Activated T-cell treated with anti-CD3 and anti-CD28 coated beads, Interleukin-2, amount 50 U/mL, for 72 hours (primary cell): ENCODE measurements around the gene AGAP1. TPM values are rescaled to one million over a fixed set of nuclear protein-coding genes. Genes with fewer than 3 reads are reported as not detected.

Experiments used
- ATAC-seq, 2 donors: fragments of 150-1000 bp; cut with Tn5 transposase; replicated peaks in 1 of 2; 2 replicates each; pipeline ENCODE4 v1.10.0; 2021; ENCODE audit warnings: moderate library complexity in 2 of 2, mild to moderate bottlenecking in 1 of 2
- DNase-seq, 2 donors: peaks; one replicate each; pipeline ENCODE4 v3.0.0; 2021 to 2022; ENCODE audit warnings: mixed read lengths in 1 of 2
- H3K27ac Mint-ChIP-seq: one replicate; pipeline ENCODE4 v1.8.0; 2022; ENCODE audit warnings: mild to moderate bottlenecking, moderate library complexity, mixed read lengths
- H3K27me3 Mint-ChIP-seq: one replicate; pipeline ENCODE4 v1.8.0; 2022; ENCODE audit warnings: low read depth, mixed read lengths
- H3K36me3 Mint-ChIP-seq, 2 donors: one replicate each; pipeline ENCODE4 v1.8.0; 2022; ENCODE audit warnings: mixed read lengths in 2 of 2, mild to moderate bottlenecking in 1 of 2; ENCODE audit not compliant: insufficient read depth in 2 of 2
- H3K4me1 Mint-ChIP-seq: one replicate; pipeline ENCODE4 v1.8.0; 2022; ENCODE audit warnings: low read depth, mixed read lengths
- H3K4me3 Mint-ChIP-seq, 2 donors: one replicate each; pipeline ENCODE4 v1.8.0; 2022; ENCODE audit warnings: mild to moderate bottlenecking in 2 of 2, mixed read lengths in 2 of 2, moderate library complexity in 2 of 2
- H3K9me3 Mint-ChIP-seq, 2 donors: one replicate each; pipeline ENCODE4 v1.8.0; 2022; ENCODE audit warnings: mixed read lengths in 2 of 2
- total RNA-seq, 2 donors: library from RNA; stranded (reverse); gene quantifications; one replicate each; pipeline ENCODE4 v1.2.3, GENCODE V29; 2022

The AGAP1 gene
- total RNA-seq, 2 donors from 2014 or later = 0.74 to 2.9 TPM

DNA sequence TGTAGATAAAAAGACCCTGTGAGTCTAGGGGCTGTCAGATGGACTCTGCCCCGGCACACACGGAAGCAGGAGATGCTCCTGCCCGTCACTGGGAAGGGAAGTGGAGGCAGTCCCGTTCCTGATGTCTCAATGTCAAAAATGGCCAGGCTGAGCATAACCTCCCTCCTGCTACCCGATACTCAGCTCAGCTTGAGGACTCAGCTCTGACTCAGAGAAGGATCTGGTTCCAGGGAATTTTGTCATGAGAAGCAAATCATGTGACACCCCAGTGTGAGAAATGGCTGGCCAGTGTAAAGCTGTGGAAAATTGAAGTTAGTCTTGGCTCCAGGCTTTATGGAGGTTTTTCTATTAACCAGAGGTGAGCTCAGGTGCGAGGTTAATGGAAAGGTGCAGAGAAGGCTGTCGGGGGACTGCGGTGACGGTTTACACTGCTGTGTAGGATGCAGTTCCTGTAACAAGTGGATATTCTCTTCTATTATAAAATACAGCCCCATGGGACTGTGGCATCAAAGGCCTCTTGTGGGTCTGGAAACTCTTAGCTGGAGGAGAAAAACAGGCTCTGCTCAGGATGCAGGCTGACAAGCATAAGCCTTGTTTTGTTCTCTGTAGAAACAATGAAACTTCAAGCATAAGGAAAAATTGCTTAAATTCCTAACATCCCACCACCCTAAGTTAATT lies 24.7 kb upstream of the AGAP1 start:
- Mint-ChIP-seq H3K9me3 (no peaks in the 10 kb centered on the region), H3K27me3 (peaks cover 7% of the 10 kb centered on the region), H3K27ac (no peak overlapping the region), H3K4me3 (no peak overlapping the region), H3K4me1 (no peaks in the 10 kb centered on the region), H3K36me3 (no peaks in the 10 kb centered on the region)
- DNase-seq = no peak
- no peak for ATAC-seq

DNA sequence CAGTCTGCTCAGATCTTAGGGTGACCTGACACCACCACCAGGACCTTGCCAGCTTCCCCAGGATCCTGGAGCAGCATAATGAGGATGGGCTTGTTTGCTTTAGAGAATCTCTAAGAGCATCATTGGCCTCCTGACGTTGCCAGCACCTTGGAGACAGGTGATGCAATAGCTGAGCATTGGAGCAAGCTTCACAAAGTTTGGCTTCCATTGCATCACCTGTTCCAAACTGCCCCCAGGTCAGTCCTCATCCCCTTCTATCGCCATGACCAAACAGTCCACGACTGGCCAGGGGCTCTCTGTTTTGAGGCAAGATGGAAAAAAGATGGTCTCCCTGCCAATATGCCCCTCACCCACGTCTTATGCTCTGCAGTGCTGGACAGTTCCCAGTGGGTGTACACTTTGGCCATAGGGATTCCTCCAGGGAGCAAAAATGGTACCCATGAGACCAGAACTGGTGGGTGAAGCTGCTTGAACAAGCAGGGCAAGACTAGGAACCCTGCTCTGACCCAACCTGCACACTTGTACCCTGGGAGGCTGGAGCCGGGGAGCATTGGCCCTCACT lies 22.6 kb upstream of the AGAP1 start:
- Mint-ChIP-seq H3K4me3 (no peak overlapping the region), H3K9me3 (peaks cover 2 to 3% of the 10 kb centered on the region in 2 donors)

DNA sequence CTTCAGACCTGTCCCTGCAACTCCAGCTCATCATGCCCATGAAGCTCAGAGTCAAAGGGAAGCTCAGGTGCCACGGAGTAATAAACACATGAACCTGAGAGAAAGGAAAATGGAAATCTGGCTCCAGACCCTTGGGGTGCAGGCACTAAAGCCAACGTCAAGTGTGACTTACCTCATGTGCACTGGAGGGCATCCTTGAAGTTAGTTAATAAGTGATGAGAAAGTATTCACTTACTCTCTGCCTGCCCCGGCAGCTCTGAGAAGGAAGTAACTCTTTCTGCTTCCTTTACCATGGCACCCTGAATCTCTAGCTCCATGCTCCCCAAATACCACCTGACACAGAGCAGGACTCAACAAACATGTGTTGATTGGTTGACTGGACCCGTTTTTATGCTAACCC lies 21.4 kb upstream of the AGAP1 start:
- Mint-ChIP-seq H3K4me1 (no peaks in the 10 kb centered on the region), H3K27ac (no peak overlapping the region), H3K4me3 (no peak overlapping the region), H3K9me3 (peaks cover 2 to 3% of the 10 kb centered on the region in 2 donors), H3K36me3 (peaks cover 0 to 3% of the 10 kb centered on the region in 2 donors), H3K27me3 (peaks cover 7% of the 10 kb centered on the region)
- no peak for DNase-seq
- ATAC-seq = no peak

More for the DNA sequence above, 22.6 kb upstream of the AGAP1 start:
- H3K36me3 Mint-ChIP-seq = peaks cover 0 to 3% of the 10 kb centered on the region in 2 donors
- ATAC-seq (no peak), DNase-seq (no peak)
- no peaks in the 10 kb centered on the region for H3K4me1 Mint-ChIP-seq
- H3K27me3 Mint-ChIP-seq = peaks cover 7% of the 10 kb centered on the region
- no peak overlapping the region for H3K27ac Mint-ChIP-seq

DNA sequence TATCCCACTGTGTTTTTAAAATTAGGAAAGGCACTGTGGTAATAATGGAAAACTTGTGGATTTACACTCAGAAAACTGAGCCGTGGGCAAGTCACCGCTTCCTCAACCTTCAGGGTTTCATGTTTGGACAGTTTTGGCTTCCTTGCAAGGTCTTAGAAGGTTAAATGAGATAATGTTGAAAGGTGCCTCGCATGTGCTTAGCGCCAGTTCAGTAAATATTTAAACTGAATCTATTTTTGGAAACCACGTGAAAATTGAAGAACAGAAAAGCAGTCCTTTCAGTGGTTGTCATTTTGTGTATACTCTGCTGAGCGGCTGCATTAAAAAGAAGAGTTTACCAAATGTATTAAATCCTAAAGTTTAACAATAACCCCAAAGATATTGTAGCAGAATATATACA lies 15.2 kb upstream of the AGAP1 start:
- H3K27me3 Mint-ChIP-seq = no peaks in the 10 kb centered on the region
- H3K36me3 Mint-ChIP-seq = peaks cover 0 to 3% of the 10 kb centered on the region in 2 donors
- no peak overlapping the region for H3K4me3 Mint-ChIP-seq
- no peak for DNase-seq
- no peak overlapping the region for H3K27ac Mint-ChIP-seq
- no peak for ATAC-seq
- H3K4me1 Mint-ChIP-seq = no peaks in the 10 kb centered on the region
- peaks cover 2 to 3% of the 10 kb centered on the region in 2 donors for H3K9me3 Mint-ChIP-seq

DNA sequence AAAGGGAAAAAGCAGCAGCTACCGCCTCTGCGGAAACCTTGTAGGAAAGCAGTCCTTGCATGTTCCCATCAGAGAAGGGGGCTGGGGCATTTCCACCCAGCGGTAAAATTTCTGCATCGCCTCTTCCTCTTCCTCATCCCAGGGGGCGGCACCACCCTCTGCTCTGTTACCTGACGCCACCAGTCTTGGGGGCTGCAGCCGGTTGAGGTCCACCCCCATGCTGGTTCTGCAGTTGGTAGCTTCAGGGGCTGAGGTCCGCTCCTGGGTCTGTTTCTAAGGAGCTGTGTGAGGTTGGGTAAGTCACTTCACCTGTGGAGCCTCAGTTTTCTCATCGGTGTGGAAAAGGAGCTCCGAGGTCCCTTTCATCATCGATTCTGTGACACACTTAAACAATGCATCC lies 14.2 kb upstream of the AGAP1 start:
- H3K9me3 Mint-ChIP-seq = peaks cover 2 to 3% of the 10 kb centered on the region in 2 donors
- no peak overlapping the region for H3K4me3 Mint-ChIP-seq
- no peak overlapping the region for H3K27ac Mint-ChIP-seq
- H3K4me1 Mint-ChIP-seq = no peaks in the 10 kb centered on the region
- no peak for ATAC-seq
- H3K36me3 Mint-ChIP-seq = peaks cover 0 to 3% of the 10 kb centered on the region in 2 donors
- DNase-seq = no peak
- H3K27me3 Mint-ChIP-seq = peaks cover 7% of the 10 kb centered on the region

DNA sequence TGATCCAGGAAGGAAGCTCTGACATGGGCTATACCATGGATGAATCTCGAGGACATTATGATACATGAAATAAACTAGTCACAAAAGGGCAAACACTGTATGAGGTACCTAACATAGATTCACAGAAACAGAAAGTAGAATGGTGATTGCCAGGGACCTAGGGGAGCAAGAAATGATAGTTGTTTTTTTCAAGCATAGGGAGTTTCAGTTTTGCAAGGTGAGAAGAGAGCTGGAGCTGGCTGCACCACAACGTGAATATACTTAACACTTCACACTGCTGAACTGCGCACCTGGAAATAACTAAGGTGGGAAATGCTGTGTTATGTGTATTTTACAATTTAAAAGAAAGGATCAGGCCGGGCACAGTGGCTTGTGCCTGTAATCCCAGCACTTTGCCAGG lies 13.2 kb upstream of the AGAP1 start:
- Mint-ChIP-seq H3K36me3 (no peaks in the 10 kb centered on the region), H3K27me3 (peaks cover 7% of the 10 kb centered on the region), H3K4me1 (no peaks in the 10 kb centered on the region), H3K4me3 (no peak overlapping the region), H3K9me3 (peaks cover 0 to 1% of the 10 kb centered on the region in 2 donors), H3K27ac (no peak overlapping the region)
- DNase-seq (no peak), ATAC-seq (no peak)

DNA sequence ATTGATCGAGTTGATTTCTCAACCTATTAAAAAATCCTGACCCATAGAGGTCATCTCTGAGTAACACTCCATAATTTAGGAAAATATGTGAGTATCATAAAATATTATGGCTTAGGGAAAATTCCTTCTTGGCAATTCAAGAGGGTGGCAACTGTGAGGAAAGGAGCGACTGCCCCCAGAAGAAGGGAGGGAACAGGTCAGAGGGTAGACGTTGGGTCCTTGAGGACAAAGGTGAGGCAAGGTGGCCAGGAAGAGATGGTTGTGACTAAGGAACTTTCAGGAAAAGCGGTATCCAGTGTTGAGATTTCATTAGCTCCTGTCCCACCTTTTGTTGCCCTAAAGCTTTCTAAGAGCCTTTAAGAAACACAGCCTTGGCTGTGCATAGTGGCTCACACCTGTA lies 10.5 kb upstream of the AGAP1 start:
- H3K27me3 Mint-ChIP-seq = peaks cover 7% of the 10 kb centered on the region
- DNase-seq (no peak), ATAC-seq (no peak)
- H3K27ac Mint-ChIP-seq = no peak overlapping the region
- H3K36me3 Mint-ChIP-seq = no peaks in the 10 kb centered on the region
- H3K4me1 Mint-ChIP-seq = no peaks in the 10 kb centered on the region
- H3K9me3 Mint-ChIP-seq = no peaks in the 10 kb centered on the region
- no peak overlapping the region for H3K4me3 Mint-ChIP-seq

DNA sequence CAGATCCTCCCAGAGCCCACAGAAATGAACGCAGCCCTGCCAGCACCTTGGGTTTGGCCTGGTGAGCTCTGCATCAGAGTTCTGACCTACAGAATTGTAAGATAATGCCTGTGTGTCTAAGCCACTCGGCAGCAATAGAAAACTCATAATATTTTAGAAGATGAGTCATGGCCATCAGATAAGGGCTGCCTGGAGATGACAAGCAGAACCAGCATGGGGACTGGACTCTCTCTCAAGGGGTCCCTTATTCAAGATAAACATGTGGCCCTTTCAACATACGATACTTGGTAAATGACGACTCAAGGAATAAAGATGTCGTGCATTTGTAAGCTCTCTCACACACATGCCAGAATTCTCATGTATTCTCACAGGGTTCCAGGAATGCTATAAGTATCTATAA lies 8.5 kb upstream of the AGAP1 start:
- no peak overlapping the region for H3K4me3 Mint-ChIP-seq
- peaks cover 15% of the 10 kb centered on the region for H3K27me3 Mint-ChIP-seq
- H3K27ac Mint-ChIP-seq = no peak overlapping the region
- H3K9me3 Mint-ChIP-seq = no peaks in the 10 kb centered on the region
- no peaks in the 10 kb centered on the region for H3K36me3 Mint-ChIP-seq
- ATAC-seq (no peak), DNase-seq (no peak)
- H3K4me1 Mint-ChIP-seq = no peaks in the 10 kb centered on the region

DNA sequence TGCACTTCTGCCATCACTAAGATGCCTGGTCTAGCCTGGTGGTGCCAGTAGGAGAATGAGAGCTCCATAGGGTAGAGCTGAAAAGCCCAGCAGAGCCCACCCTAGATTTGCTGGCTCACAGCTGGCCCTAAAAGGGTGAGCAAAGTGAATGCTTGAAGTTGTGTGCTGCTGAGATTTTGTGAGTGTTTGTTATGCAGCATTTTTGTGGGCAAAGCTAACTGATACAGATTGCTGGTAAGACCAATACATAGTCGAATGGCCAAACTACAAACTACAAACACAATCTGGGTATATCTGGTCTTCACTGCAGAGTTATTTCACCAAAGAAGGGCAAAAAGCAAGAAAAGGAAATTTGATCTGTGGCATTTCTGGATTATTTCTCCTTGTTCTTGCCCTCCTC lies 7.1 kb upstream of the AGAP1 start:
- ATAC-seq (no peak), DNase-seq (no peak)
- no peaks in the 10 kb centered on the region for H3K4me1 Mint-ChIP-seq
- no peak overlapping the region for H3K4me3 Mint-ChIP-seq
- H3K27ac Mint-ChIP-seq = no peak overlapping the region
- peaks cover 28% of the 10 kb centered on the region for H3K27me3 Mint-ChIP-seq
- no peaks in the 10 kb centered on the region for H3K36me3 Mint-ChIP-seq
- no peaks in the 10 kb centered on the region for H3K9me3 Mint-ChIP-seq

DNA sequence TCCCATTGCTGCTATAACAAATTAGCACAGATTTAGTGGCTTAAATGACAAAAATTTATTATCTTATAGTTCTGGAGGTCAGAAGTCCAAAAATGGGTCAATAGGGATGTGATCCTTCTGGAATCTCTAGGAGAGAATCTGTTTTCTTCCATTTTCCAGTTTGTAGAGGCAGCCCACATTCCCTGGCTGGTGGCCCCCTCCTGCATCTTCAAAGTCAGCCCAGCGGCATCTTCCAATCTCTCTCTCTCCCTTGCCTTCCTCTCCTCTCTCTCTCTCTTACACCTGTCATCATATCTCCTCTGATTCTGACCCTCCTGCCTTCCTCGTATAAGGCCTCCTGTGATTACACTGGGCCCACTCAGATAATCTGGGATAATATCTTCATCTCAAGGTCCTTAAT lies 3.9 kb upstream of the AGAP1 start:
- Mint-ChIP-seq H3K27me3 (peaks cover 40% of the 10 kb centered on the region), H3K27ac (no peak overlapping the region), H3K4me3 (no peak overlapping the region), H3K4me1 (peaks cover 5% of the 10 kb centered on the region), H3K36me3 (peaks cover 2 to 7% of the 10 kb centered on the region in 2 donors), H3K9me3 (no peaks in the 10 kb centered on the region)
- DNase-seq = no peak
- ATAC-seq = no peak

DNA sequence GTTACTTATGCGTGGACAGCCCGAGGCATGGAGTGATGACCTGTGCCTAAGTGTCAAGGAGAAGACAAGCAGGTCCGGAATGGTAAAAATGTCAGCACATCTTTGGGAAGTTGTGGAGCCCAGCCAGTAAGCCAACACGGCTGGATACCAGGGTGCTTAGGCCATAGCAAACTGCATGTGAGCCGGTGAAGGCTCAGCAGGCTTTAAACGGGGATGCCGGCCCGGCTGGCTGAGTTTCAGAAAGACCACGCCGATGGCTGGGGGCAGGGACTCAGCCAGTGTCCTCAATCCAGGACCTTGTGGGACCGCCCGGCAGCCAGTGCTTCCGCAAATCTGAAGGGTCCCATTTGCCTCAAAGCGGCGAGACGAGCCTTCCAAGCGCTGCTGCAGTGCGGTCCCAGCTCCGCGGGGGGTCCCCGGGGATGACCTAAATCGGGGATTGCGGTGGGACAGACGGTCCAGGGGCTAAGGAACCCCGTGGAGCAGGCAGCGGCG lies 946 bp upstream of the AGAP1 start:
- ATAC-seq (no peak), DNase-seq (no peak)
- no peaks in the 10 kb centered on the region for H3K9me3 Mint-ChIP-seq
- peak overlapping the region; percentile 91 to 92 for H3K4me3 Mint-ChIP-seq
- H3K27ac Mint-ChIP-seq = no peak overlapping the region
- H3K27me3 Mint-ChIP-seq = peaks cover 62% of the 10 kb centered on the region
- H3K36me3 Mint-ChIP-seq = peaks cover 3 to 7% of the 10 kb centered on the region in 2 donors
- peaks cover 5% of the 10 kb centered on the region for H3K4me1 Mint-ChIP-seq

DNA sequence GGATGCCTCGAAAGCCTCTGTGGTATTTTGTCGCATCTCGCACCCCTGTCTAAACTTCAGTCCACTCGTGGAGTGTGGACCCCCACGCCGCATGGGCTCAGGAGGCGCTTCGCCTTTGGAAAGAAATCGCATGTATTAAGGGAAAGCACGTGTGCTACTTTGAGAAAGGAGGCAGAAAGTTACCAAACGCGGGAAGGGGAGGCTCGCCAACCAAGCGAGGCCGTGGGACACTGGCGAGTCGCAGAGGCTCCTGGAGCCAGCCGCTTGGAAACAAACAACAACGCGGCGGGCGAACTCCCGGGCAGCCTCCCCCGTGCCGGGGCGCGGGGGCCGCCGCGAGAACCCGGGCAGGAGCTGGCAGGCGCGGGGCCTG lies 455 bp upstream of the AGAP1 start:
- DNase-seq (no peak), ATAC-seq (no peak)
- Mint-ChIP-seq H3K9me3 (no peaks in the 10 kb centered on the region), H3K4me1 (peaks cover 5% of the 10 kb centered on the region), H3K4me3 (peak overlapping the region; percentile 91 to 92), H3K36me3 (peaks cover 3 to 7% of the 10 kb centered on the region in 2 donors), H3K27ac (no peak overlapping the region), H3K27me3 (peaks cover 62% of the 10 kb centered on the region)

DNA sequence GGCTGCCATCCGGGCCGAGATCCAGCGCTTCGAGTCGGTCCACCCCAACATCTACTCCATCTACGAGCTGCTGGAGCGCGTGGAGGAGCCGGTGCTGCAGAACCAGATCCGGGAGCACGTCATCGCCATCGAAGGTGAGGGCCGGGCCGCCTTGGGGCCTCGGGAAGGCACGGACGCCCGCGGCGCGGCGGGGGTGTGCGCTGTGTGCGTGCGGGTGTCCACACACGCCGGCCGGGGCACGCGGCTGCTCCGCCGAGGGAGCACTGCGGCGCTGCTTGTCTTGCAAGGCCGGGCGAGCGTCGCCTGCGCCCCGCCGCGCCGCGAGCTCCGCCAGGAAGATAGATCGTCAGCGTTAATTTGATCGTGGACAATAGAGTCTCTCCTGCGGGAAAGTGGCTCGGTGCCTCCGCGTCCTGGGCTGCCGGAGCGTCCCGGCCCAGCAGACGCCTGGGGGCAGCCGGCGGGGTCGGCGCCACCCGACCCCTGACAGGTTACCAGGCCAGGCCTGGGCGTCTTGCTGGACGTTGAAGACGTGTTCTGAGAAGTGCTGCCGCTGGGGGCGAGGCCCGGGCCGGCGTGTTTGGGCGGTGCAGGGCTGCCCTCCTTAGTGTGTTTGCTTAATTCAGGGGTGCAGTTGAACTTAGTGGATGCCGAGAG lies 1.0 kb downstream of the AGAP1 start:
- Mint-ChIP-seq H3K4me3 (peak overlapping the region; percentile 68 to 74), H3K9me3 (no peaks in the 10 kb centered on the region), H3K4me1 (peaks cover 5% of the 10 kb centered on the region), H3K27me3 (peaks cover 68% of the 10 kb centered on the region), H3K36me3 (peaks cover 3 to 7% of the 10 kb centered on the region in 2 donors), H3K27ac (no peak overlapping the region)
- ATAC-seq (peak; percentile 24 to 32), DNase-seq (no peak)
